ENCODE measurements around the gene PHYHIPL.
"Not testable (repeated sequence)": the region's sequence is repeated elsewhere in the genome, so short reads cannot be mapped to it uniquely, and the experiment has no call there.

The PHYHIPL gene

DNA sequence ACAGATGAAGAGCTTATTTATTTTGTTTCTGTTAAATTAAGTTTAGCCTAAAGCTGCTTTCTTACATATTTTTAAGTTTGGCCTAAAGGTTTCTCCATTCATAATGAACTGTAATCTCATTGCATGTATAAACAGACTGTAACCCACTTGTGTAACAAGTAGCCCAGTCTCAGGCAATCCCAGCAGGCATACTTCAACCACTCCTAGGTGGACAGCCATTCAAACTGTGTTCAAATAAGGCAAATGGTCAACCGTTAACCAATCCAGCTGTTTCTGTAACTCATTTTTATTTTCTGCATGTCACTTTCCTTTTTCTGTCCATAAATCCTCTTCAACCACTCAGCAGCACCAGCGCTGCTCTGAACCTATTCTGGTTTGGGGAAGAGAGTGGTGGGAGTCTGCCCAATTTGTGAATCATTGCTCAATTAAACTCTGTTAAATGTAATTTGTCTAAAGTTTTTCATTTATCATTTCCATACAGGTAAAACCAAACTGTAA is 35.9 kb downstream of the PHYHIPL start:
- DNase-seq, result no peak

DNA sequence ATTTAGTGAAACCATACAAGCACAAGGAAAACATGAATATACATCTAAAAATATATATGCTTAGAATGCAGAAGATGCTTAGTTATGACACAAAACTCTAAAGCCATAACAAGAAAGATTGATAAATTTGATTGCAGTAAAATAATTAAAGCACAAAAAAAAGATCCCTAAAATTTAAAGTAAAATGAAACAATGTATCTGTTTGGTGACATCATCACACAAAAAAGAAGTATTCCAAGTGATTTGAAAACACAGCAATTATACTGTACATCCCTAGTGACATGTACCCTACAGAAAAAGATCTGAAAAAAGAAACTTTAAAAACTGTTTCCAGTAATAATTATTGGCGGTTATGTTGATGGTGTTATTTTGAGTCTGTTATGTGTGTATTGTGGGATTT is 37.7 kb downstream of the PHYHIPL start:
- no peak for DNase-seq

DNA sequence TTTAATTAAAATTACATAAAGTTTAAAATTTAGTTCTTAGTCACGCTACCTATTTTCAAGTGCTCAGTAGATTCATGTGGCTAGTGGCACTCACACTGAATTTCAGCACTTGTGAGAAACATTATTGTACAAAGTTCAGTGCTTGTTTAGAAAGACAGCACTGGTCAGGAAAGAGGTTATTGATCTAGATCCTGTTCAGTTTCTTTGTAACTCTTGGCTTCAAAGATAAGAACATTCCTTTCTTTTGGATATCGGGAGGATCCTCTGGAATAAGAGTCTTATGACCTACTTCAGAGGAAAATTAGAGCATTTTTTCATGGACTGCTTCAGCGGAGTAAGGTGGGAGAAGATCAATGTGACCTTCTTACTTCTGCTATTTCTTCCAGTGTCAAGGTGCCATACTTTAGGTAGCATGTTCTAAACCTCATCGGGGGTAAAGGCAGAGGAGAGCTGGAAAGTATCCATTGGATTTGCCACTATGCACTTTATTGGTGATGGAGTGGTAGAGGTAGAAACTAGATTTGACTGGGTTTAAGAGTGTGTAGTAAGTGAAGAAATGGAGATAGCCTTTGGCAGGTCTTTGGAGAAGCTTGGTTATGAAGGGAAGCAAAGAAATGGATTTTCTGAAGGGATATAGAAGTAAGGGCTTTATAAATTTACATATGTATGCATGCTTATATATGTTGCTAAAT is 39.9 kb downstream of the PHYHIPL start:
- DNase-seq, result no peak

DNA sequence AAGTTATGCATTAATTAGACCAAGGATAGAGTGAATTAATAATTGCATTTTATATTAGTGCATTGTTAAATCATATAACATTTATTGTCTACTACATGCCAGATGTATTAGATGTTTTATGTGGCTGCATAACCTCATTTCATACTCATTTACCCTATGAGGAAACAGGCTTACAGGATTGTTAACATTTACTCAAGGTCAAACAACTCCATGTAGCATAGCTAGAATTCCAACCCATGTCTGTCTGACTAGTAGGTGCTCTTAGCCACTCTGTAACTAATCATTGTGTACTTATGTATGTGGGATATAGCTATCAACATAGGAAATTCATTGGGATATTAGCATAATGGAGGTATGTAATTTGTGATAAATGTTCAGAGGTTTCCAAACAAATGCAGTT is 46.3 kb downstream of the PHYHIPL start:
- no peak for DNase-seq

DNA sequence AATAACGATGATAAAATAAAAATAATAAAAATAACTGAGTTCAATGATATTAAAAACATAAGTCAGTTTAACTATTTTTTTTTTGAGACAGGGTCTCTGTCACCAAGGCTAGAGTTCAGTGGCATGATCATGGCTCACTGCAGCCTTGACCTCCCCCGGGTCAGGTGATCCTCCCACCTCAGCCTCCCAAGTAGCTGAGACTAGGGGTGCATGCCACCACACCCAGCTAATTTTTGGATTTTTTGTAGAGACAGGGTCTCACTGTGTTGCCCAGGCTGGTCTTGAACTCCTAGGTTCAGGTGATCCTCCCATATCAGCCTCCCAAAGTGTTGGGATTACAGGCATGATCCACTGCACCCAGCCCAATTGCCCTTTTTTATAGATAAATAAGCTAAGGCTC is 47.2 kb downstream of the PHYHIPL start:
- not testable (repeated sequence) for DNase-seq

DNA sequence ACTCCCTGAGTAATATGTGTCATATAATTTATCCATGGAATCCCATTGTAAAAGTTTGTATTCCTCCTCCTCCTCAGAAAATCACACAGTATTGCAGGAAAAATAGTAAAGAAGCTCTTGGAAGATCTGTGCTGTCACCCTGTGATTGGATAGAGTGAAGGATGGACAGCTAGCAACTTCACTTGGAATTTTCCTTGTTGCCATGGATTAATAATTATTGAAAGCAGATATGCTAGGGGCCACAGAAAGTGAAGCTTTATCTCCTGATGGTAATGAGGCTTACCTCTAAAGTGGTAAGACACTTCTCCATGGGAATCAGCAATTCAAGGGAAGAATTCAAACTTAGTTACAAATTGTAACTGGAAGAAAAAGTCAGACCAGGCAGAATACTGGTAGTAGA is 48.8 kb downstream of the PHYHIPL start:
- DNase-seq, result no peak

DNA sequence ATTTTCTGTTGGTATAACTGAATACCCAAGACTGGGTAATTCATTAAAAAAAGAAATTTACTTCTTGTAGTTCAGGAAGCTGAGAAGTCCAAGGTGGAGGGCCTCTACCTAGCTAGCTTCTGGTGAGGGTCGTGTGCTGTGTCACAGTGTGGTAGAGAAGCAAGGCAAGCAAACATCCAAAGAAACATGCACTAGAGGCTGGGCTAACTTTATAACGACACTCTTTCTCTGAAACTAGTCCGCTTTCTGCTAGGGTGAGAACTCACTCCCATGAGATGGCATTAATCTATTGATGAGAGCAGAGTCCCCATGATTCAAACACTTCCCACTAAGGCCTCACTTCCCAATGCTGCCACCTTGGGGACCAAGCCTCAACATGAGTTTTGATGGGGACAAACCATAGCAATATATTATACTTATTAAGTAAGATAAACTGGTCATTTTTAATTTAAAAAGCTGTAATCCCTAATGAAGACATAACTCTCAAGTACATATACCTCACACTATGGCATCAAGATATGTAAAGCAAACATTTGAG is 50.8 kb downstream of the PHYHIPL start:
- DNase-seq, result no peak

DNA sequence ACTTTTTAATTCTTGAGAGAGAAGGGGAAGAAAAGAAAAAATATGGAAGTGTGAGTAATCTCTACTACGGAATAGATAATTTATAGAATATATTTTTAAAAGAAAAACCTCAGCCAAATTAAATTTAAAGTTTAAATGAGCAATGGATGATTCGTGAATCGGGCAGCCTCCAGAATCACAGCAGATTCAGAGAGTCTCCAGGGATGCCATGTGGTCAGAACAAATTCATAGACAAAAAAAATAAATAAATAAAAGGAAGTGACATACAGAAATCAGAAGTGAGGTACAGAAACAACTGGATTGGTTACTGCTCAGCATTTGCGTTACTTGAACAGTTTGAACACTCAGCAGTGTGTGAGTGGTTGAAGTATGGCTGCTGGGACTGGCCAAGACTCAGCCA is 53.0 kb downstream of the PHYHIPL start:
- DNase-seq, result no peak

DNA sequence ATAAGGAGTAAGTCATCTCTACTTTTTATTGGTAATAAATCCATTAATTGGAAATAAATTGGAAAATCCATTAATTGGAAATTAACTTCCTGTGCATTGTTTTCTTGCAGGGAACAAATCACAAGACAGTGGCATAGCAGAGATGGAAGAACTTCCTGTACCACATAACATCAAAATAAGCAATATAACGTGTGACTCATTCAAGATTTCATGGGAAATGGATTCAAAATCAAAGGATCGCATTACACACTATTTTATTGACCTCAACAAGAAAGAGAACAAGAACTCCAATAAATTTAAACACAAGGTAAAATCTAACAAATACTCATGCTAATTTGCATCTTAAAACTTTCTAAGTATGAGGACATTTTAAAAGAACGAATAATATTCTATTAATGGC is 57.8 kb downstream of the PHYHIPL start:
- no peak for DNase-seq

DNA sequence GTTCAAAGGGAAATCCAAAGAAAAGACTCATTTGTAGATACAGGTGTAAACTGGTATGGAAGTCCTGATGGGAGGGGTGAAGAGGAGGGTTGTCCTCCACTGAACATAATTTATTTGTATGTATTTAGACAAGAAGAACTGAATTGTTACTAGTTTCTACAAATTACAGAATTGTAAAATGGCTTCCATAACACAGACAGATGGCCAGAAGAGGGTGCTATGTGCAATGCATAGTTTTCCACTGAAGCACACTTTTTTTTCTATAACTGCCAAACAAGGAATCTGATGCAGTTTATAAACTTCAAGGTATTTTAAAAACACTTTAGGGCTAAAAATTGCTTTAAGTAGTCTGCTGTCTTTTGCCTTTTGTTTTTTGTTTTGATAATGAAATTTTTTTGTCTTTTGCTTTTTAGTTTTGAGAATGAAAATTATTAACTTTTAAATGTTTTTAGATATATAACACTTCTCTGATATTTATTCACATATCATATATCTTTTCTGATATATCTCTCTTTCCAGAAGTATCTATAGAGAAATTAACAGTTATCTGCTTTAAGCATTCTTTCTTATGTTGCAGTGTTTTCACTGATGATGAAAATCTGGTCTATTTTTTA is 58.5 kb downstream of the PHYHIPL start:
- DNase-seq, result no peak

DNA sequence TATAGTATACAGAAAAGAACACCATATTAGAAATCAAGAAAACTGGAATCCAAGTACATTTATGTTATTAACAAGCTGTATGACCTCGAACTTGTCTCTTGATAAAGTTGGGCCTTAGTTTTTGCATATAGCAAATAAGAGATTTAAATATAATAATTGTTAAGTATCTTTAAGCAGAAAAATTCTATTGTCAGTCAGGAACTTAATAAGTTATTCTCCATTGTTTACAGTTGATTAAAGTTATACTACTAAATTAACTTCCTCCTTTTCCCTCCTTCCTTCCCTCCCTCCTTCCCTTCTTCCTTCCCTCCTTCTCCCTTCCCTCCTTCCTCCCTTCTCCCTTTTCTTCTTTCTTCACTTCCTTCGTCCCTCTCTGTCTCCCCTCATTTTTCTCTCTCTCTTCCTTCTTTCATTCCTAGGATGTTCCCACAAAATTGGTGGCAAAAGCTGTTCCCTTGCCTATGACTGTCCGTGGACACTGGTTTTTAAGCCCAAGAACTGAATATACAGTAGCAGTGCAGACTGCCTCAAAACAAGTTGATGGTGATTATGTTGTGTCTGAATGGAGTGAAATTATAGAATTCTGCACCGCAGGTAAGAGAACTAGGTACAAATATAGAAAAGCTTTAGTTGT is 59.7 kb downstream of the PHYHIPL start:
- DNase-seq, result no peak

DNA sequence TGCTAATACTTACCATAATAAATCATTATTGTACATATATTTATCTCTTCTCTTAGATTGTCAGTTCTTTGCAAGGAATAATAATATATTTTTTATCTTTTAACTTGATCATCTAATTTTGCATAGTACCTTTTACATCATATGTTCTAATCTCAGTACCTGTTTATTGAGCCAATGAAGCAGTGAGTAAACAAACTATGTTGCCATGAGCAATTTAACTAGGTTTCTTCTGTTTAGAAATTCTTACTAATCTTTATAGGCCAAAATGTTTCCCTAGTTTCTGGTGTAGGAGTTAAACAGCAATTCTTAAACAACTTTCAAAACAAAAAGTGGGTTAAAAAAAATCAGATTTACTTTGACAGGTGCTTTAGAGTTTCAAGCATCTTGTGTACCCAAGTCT is 61.3 kb downstream of the PHYHIPL start:
- no peak for DNase-seq

DNA sequence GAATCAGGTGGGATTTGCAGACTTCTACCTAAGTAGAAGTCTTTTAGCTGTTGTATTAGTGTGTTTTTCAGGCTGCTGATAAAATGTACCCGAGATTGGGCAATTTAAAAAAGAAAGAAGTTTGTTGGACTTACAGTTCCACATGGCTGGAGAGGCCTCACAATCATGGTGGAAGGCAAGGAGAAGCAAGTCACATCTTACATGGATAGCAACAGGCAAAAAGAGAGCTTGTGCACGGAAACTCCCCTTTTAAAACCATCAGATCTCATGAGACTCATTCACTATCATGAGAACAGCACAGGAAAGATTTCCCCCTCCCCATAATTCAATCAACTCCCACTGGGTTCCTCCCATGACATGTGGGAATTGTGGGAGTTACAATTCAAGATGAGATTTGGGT is 62.7 kb downstream of the PHYHIPL start:
- not testable (repeated sequence) for DNase-seq

DNA sequence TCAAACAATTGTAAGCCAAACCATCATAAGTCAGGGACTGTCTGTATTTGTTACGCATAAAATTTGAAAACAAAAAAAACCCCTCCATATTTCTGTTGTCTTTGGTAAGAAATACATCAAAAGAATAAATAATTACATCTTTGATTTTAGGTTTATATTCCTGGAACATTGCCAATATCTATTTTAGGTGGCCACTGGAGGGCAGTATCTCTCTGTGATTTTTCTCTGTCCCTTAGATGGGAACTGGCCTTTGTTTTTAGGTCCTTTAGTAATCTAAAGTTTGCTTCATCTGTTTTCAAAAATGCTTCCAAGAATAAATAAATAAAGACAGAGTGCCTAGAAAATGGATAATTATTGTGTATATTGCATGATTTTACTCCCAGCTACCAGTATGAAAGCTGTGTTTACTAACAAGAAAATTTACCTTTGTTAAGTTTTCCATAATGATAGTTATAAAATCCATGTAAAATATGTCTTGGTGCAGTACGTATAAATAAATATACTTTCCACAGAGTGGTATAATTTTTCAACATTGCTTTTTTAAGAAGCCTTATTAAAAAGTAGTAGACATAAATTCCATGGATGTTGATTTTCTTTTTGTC is 64.2 kb downstream of the PHYHIPL start:
- no peak for DNase-seq

DNA sequence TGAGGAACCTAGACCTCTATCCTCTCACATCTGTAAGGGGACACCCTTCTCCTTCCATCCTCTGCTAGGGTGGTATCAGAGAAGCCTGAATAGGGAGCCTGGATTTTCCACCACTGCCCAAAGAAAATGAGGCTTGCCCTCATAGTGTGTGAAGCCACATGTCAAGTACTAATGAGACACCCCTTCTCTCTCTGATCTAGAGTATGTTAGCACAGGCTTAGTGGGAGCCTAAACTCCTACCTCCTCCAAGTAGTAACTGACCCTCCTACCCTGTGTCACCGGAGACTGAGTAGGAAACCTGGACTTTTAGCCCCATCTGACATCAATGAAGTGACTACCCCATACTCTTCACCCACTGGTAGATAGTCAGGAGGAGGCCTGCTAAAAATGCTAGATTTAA is 65.6 kb downstream of the PHYHIPL start:
- no peak for DNase-seq

DNA sequence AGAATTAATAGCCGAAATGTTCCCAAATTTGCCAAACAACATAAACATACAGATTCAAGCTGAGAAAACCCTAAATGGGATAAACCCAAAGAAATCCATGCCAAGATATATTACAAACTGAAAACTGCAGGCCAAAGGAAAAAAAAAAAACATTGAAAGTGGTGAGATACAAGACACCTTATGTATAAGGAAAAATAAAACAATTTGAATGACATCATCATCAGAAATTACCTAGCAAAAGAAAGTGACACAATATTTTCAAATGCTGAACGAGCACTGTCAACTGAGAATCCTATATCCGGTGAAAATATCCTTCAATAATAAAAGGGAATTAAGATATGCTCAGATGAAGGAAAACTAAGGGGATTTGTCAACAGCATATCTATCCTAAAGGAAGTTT is 66.5 kb downstream of the PHYHIPL start:
- no peak for DNase-seq

DNA sequence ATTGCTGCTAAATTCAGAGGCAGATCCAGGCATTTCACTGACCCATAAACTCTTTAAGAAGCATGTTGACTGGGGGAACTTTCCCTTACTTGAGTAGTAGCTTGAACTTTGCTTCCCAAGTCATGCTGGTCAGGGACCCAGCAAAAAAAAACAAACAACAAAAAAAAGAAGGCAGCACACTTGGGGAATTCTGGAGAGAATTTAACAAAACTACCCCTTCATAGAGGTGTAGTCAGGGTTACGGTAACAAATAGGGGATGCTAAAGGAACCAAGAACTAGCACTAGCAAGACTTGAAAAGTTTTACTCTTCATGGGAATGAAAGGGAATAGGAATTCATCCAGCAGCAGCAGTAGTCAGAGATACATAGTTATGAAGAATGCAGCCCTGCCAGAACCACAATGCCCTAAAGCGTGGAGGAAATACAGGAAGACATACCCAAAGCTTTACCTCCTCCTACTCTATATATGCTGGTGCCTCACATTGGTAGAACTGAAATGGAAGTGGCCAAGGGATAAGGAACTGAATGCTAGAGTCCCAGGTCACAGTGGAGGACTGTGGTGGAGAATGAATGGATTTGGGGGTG is 67.3 kb downstream of the PHYHIPL start:
- DNase-seq, result no peak

DNA sequence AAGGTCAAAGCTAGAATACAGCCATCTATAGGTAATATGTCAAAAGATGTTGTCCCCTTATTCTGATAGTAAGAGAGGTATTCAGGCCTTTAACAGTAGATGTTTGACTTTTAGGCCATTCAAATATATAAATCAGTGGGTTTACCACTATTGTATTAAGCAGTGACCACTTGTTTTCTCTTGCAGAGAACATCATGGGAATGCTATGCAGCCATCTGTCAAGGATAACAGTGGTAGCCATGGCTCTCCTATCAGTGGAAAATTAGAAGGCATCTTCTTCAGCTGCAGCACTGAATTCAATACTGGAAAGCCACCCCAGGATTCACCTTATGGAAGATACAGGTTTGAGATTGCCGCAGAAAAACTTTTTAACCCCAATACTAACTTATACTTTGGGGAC is 68.4 kb downstream of the PHYHIPL start:
- no peak for DNase-seq

DNA sequence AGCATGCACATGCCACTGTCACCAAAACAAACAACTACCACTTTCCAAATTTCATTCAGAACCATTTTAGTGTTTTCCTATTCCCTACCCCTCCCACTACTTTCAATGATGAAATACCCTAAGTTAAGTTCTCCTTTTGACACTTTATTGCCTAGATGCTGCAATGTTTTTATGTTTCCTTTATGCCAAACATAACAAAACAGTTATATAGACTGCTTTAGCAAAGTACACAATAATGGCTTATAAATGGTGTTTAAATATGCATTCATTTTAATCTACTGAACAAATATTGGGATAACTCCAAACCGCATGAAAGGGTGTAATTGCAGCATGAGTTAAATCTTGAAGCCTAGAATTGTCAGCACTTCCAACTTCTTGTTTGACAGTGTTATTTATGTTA is 69.2 kb downstream of the PHYHIPL start:
- no peak for DNase-seq

DNA sequence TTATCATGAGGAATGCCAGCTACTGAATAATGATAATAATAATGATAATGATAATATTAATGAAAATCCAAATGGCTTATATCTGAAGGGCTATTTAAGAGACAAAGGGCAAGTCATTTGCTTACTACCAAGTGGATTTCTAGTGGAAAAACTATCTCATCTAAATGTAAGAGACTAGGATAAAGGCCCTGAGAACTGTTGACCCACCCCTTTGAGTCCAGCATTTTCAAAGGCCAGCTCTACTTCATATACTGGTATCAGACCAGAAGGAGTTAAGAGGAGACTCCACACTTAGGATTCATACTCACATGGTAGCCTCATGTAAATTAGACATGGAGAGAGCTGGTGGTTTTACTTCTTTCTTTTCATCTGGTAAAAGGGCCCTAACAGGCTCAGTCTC is 76.0 kb downstream of the PHYHIPL start:
- DNase-seq, result no peak

DNA sequence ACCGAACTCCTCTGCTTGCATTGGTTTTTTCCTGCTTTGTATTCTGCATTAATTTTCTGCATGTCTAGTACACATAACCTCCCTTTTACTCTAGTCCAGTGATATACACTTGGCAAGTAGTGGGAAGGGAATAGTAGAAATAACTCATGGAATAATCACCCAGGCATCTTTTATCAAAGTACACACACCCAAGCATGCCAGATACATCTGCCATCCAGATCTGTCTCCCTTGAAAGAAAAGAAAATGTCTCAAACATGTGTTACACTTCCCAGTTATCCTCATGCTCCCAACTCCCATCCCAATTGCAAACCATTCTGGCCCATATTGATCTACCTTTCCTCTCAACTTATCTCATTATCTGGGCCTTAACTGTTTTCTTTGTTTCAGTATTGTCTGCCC is 79.0 kb downstream of the PHYHIPL start:
- DNase-seq, result no peak

DNA sequence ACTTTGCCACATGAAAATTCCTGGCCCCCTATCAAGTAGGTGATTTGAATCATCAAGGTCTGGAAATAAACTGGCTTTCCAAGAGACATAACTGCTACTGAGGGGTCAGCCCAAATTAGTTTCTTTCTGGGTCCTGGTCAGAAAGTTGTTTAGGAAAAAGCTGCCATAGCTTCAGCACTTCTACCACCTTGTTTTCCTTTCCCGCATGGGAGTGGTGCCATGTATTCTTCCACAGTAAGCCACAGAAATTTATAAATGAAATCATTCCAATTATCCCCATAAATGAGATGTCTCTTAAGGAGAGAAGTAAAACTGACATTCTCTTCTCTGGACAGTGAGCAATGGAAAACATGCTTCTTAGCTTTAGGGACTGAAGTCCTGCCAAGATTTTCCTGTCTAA is 80.8 kb downstream of the PHYHIPL start:
- no peak for DNase-seq

DNA sequence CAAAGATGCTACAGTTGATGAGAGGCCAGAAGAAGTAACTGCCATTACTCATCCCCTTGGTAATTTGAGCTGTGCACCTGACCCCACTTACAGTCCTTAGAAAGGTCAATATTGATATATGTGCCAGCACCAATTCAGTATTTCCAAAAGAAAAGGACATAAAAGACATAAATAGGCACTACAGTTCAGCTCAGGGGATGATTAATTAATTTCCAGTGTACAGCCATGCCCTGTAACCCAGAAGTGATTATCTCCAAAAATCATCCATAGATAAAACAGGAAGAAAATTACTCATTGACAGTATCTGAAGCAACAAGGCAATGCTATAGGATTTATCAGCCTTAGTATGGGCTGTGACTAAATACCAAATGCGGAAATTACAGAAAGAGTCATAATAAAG is 82.4 kb downstream of the PHYHIPL start:
- no peak for DNase-seq
